Neural cell (in vitro differentiated cells): ENCODE results near the gene SLC7A1. TPM values are rescaled to one million over a fixed set of nuclear protein-coding genes. Genes with fewer than 3 reads are reported as not detected.

Experiments used
- H2AFZ ChIP-seq: fragments of 200-600, 300-800 bp; sonication (generic), shearing (Covaris generic); 2 replicates; pipeline ENCODE4 v1.6.0; 2014; ENCODE audit warnings: low read depth, mild to moderate bottlenecking, antibody characterized with exemption, low read length, moderate library complexity
- H3F3A ChIP-seq: fragments of 200-600 bp; shearing (Covaris generic); 2 replicates; pipeline ENCODE4 v1.6.1; 2016; ENCODE audit warnings: mild to moderate bottlenecking, moderate library complexity, mixed read lengths, antibody characterized with exemption, low read length; ENCODE audit not compliant: insufficient read depth, poor library complexity, severe bottlenecking
- H3K27ac ChIP-seq: fragments of 200-600, 300-800 bp; sonication (generic), shearing (Covaris generic); 2 replicates; pipeline ENCODE4 v1.5.1; 2014; ENCODE audit warnings: mild to moderate bottlenecking, low read length, moderate library complexity
- H3K27me3 ChIP-seq: fragments of 300-800, 200-600 bp; sonication (generic), shearing (Covaris generic); 2 replicates; pipeline ENCODE4 v1.6.0; 2014; ENCODE audit warnings: mild to moderate bottlenecking, low read depth, low read length, moderate library complexity; ENCODE audit not compliant: insufficient read depth
- H3K36me3 ChIP-seq: fragments of 300-800, 200-600 bp; sonication (generic), shearing (Covaris generic); 2 replicates; pipeline ENCODE4 v1.5.1; 2014; ENCODE audit warnings: mild to moderate bottlenecking, antibody characterized with exemption, low read length, moderate library complexity; ENCODE audit not compliant: insufficient read depth
- H3K4me2 ChIP-seq: fragments of 300-800, 200-600 bp; sonication (generic), shearing (Covaris generic); 2 replicates; pipeline ENCODE4 v1.6.0; 2014; ENCODE audit warnings: mild to moderate bottlenecking, low read length
- H3K4me3 ChIP-seq: fragments of 300-800, 200-600 bp; sonication (generic), shearing (Covaris generic); 2 replicates; pipeline ENCODE4 v1.5.1; 2014; ENCODE audit warnings: mild to moderate bottlenecking, low read length, moderate library complexity
- H3K79me2 ChIP-seq: fragments of 200-600 bp; shearing (Covaris generic); replicated peaks from 2 replicates; pipeline ENCODE4 v1.6.0; 2014; ENCODE audit warnings: mild to moderate bottlenecking, low read length, moderate library complexity; ENCODE audit not compliant: insufficient read depth
- H3K9ac ChIP-seq: fragments of 300-800, 200-600 bp; sonication (generic), shearing (Covaris generic); 2 replicates; pipeline ENCODE4 v1.6.1; 2016; ENCODE audit warnings: mild to moderate bottlenecking, low read length, mixed read lengths
- H3K9me2 ChIP-seq: fragments of 200-600 bp; shearing (Covaris generic); 2 replicates; pipeline ENCODE4 v1.6.1; 2016; ENCODE audit warnings: mild to moderate bottlenecking, low read length, mixed read lengths; ENCODE audit not compliant: insufficient read depth
- H3K9me3 ChIP-seq: fragments of 200-600, 300-800 bp; sonication (generic), shearing (Covaris generic); 2 replicates; pipeline ENCODE4 v1.6.1; 2016; ENCODE audit warnings: mild to moderate bottlenecking, mixed run types, low read length, moderate library complexity, mixed read lengths
- H4K20me1 ChIP-seq: fragments of 200-600 bp; shearing (Covaris generic); 2 replicates; pipeline ENCODE4 v1.6.1; 2016; ENCODE audit warnings: mild to moderate bottlenecking, mixed run types; ENCODE audit not compliant: insufficient read depth
- CTCF ChIP-seq: fragments of 450-650 bp; IDR thresholded peaks from 2 replicates; pipeline ENCODE4 v1.5.1; 2014; ENCODE audit warnings: antibody characterized with exemption, mild to moderate bottlenecking, moderate library complexity; ENCODE audit not compliant: poor library complexity, severe bottlenecking
- EP300 ChIP-seq: fragments of 450-650 bp; conservative IDR thresholded peaks from 2 replicates; pipeline ENCODE4 v1.6.1; 2014; ENCODE audit warnings: antibody characterized with exemption, mild to moderate bottlenecking, moderate library complexity; ENCODE audit not compliant: poor library complexity, severe bottlenecking
- EZH2 ChIP-seq: fragments of 200-600, 300-800 bp; shearing (Covaris generic), sonication (generic); IDR thresholded peaks from 2 replicates; pipeline ENCODE4 v1.6.1; 2014; ENCODE audit warnings: antibody characterized with exemption, low read length, borderline replicate concordance, mild to moderate bottlenecking; ENCODE audit not compliant: insufficient read depth, poor library complexity, severe bottlenecking
- MXI1 ChIP-seq: fragments of 450-650 bp; conservative IDR thresholded peaks from 2 replicates; pipeline ENCODE4 v1.6.1; 2014; ENCODE audit warnings: antibody characterized with exemption, mild to moderate bottlenecking; ENCODE audit not compliant: poor library complexity, severe bottlenecking
- POLR2AphosphoS5 ChIP-seq: IDR thresholded peaks from 2 replicates; pipeline ENCODE4 v1.6.1; 2012
- RAD21 ChIP-seq: fragments of 450-650 bp; conservative IDR thresholded peaks from 2 replicates; pipeline ENCODE4 v1.6.1; 2014; ENCODE audit warnings: antibody characterized with exemption, mild to moderate bottlenecking, moderate library complexity
- REST ChIP-seq: IDR thresholded peaks from 2 replicates; pipeline ENCODE4 v1.6.1; 2012; ENCODE audit warnings: borderline replicate concordance
- SMC3 ChIP-seq: fragments of 450-650 bp; conservative IDR thresholded peaks from 2 replicates; pipeline ENCODE4 v1.6.1; 2014; ENCODE audit warnings: antibody characterized with exemption, mild to moderate bottlenecking, moderate library complexity; ENCODE audit not compliant: poor library complexity
- TAF1 ChIP-seq: IDR thresholded peaks from 2 replicates; pipeline ENCODE4 v1.6.1; 2012; ENCODE audit warnings: low read depth
- polyA plus RNA-seq: library from polyadenylated mRNA; depleted of rRNA; stranded (reverse); fragments of >200 nt; gene quantifications from 2 replicates; pipeline ENCODE4 v1.2.3, GENCODE V29; 2014

The SLC7A1 gene
- polyA plus RNA-seq, 1 donor from 2014 or later = 2.6 TPM

- Histone ChIP-seq H4K20me1 (no peaks in the 10 kb centered on the region), H3K36me3 (no peaks in the 10 kb centered on the region), H3F3A (no peaks in the 10 kb centered on the region), H3K79me2 (no peaks in the 10 kb centered on the region), H3K9ac (no peak overlapping the region), H3K27ac (no peak overlapping the region), H3K4me2 (no peak overlapping the region), H3K27me3 (no peaks in the 10 kb centered on the region), H3K9me2 (no peaks in the 10 kb centered on the region), H3K4me3 (no peak overlapping the region), H2AFZ (no peak overlapping the region), H3K9me3 (no peaks in the 10 kb centered on the region)
- no peak for TF ChIP-seq REST
- no peak for TF ChIP-seq TAF1
- no peak for TF ChIP-seq EP300
These were observed 10.5 kb upstream of the SLC7A1 start for GRCh38 chr13:29605860-29606526.

- Histone ChIP-seq H3K4me3 (no peak overlapping the region), H3K9ac (no peak overlapping the region), H3K4me2 (no peak overlapping the region), H3F3A (no peaks in the 10 kb centered on the region), H3K79me2 (peaks cover 2% of the 10 kb centered on the region), H4K20me1 (no peaks in the 10 kb centered on the region), H3K27me3 (peaks cover 5% of the 10 kb centered on the region), H3K36me3 (no peaks in the 10 kb centered on the region), H3K9me3 (no peaks in the 10 kb centered on the region), H3K27ac (no peak overlapping the region), H3K9me2 (no peaks in the 10 kb centered on the region), H2AFZ (no peak overlapping the region)
- TF ChIP-seq SMC3 (no peak), MXI1 (no peak), POLR2AphosphoS5 (no peak), TAF1 (no peak), RAD21 (no peak)
These were observed 2.8 kb upstream of the SLC7A1 start for GRCh38 chr13:29598321-29598720.

- Histone ChIP-seq H3K79me2 (peaks cover 5% of the 10 kb centered on the region), H3F3A (no peaks in the 10 kb centered on the region), H2AFZ (no peak overlapping the region), H4K20me1 (no peaks in the 10 kb centered on the region), H3K9me3 (no peaks in the 10 kb centered on the region), H3K9ac (no peak overlapping the region), H3K27me3 (peaks cover 5% of the 10 kb centered on the region), H3K4me2 (no peak overlapping the region), H3K4me3 (no peak overlapping the region), H3K36me3 (no peaks in the 10 kb centered on the region), H3K27ac (no peak overlapping the region), H3K9me2 (no peaks in the 10 kb centered on the region)
- TF ChIP-seq POLR2AphosphoS5 (no peak), CTCF (no peak), EP300 (no peak), REST (no peak), TAF1 (no peak), RAD21 (no peak), EZH2 (no peak), MXI1 (no peak), SMC3 (no peak)
These were observed 2.2 kb upstream of the SLC7A1 start for GRCh38 chr13:29597706-29598105.
